ENCODE results near the gene ANGEL1.

DNA sequence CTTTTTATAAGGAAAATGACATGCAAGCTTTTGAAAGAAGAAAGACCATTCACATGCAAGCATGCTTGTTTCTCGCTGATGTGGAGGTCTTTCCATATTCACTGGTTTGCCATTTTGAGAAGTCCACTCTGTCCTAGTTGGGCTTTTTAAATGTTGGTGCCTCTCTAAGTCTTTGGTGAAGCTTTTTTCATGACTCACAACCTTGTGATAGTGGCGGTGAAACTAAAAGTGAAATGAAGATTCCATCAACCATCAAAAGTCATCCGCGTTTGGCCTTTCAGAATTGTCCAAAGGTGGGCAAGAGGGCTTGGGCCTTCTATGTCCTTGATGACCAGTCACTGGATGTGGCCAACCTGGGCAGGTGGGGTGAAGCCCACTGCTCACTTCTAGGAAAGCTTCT, 17.9 kb upstream of the ANGEL1 start:
- TF ChIP-seq CTCF (conservative IDR thresholded peaks at IDR 0.05) (no peak), EZH2 (IDR thresholded peaks at IDR 0.05; ENCODE audit: low read depth) (no peak)
